UCSD-AML1 (cell line): ENCODE results near the gene RASA3.

Experiments
- DNase-seq: peaks from one replicate; lab custom pipeline; 2025; ENCODE audit not compliant: unreplicated experiment; lab: John Stamatoyannopoulos, UW

Gene RASA3

DNA sequence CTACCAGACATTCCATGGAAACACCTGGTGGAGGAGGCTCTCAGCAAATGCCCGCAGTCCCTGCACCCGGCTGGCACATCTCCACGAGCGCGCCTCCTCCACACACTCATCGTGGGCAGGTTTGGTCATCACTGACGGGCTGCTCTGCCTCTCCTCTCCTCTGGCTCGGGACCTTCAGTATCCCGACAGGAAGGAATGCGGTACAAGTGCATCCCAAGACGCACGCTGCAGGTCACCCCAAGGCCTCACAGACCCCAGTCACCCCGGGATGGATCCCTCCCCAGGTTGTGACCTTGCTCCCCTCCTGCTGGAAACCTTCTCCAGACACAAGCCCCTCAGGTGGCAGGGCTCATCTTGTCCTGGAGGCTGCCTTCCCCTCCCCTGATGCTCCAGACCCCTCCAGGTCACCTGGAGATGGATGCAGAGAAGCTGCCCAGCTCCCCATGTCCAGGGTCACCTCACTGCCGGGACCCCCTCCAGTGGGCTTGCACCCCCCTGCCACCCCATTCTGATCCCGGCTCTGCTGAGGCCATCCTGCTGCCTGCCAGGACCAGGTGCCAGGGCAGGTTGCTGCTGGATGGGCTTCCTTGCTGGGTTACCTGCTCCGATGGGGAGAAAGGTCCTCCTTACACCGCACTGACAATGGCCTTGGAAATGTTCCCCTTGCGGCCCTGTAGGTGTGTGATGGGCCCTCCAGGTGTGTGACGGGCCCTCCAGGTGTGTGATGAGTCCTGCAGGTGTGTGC, 188.4 kb downstream of the RASA3 start:
- DNase-seq: no peak

- DNase-seq: no peak
Observed at GRCh38 chr13:113942591-113943103, 189.8 kb downstream of the RASA3 start.

GRCh38 chr13:113941571-113942191, 190.7 kb downstream of the RASA3 start:
- DNase-seq: no peak

- DNase-seq: no peak
Observed at GRCh38 chr13:113939944-113940297, 192.5 kb downstream of the RASA3 start.

GRCh38 chr13:113939129-113939943, 193.1 kb downstream of the RASA3 start:
- no peak for DNase-seq

DNA sequence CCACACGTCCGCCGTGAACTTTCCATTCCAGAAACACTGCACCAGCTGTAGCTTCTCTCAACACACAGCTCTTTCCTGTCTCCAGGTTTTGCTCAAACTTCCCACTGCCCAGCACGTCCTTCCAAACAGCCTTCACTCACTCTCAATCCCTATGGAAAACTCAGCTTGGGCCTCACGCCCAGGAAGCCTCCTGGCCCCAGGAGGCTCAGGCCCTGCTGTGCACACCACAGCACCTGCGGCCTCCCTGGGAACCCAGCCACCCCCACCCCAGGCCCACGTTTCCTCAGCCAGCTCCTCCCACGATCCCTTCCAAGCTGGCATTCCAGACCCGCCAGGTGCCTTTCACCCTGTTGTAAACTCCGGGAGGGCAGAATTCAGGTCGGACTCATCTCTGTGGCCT, 193.7 kb downstream of the RASA3 start:
- no peak for DNase-seq

DNA sequence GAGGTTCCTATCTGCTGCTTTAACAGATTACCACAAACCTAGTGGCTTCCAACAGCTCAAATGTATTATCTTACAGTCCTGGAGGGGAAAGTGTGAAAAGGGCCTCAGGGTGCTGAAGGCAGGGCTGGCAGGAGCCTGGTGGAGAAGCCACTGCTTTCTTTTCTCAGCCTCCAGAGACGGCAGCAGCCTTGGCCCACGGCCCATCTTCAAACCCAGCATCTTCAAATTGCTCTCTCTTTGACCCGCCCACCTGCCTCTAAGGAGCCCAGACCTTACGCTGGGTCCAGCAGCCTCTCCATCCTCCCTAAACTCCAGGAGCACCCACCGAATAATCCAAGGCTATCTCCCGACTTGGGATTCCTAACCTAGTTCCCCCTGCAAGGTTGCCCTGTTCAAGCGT, 194.2 kb downstream of the RASA3 start:
- DNase-seq: no peak

- DNase-seq: no peak
Observed at GRCh38 chr13:113937527-113938180, 194.8 kb downstream of the RASA3 start.

- no peak for DNase-seq
Observed at GRCh38 chr13:113937073-113937472, 195.3 kb downstream of the RASA3 start.

DNA sequence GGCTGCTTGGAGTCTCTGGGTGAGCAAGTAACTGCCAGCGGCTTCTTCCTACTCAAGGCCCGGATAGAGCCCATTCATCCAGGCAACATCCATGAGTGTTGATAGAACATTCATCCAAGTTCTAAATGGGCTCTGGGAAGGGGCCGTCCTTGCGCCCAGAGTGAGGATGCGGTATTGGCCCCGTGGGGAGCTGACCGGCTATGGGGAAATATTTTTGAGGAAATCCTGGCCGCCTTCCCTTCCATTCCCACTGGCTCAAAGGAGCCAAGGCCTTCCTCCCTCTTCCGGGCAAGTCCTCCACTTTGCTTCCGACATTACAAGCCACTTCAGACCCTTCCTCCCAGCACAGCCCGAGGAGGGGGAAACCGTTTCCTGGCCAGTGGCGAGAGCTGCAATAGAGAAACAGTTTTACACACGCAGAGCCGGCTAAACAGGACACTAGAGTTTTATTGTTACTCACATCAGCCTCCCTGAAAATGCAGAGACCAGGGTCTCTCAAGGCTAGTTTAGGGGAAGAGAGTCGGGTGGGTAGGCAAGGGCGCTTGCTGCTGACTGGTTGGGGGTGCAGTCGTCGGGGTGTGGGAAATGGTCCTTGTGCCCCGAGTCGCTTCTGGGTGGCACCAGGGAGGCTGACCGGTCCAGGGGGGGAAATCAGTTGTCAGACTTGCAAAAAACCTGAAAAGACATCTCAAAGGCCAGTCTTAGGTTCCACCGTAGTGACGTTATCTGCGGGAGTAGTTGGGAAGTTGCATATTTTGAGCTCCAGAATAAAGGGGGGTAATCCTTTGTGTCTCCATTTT, 196.1 kb downstream of the RASA3 start:
- no peak for DNase-seq

DNA sequence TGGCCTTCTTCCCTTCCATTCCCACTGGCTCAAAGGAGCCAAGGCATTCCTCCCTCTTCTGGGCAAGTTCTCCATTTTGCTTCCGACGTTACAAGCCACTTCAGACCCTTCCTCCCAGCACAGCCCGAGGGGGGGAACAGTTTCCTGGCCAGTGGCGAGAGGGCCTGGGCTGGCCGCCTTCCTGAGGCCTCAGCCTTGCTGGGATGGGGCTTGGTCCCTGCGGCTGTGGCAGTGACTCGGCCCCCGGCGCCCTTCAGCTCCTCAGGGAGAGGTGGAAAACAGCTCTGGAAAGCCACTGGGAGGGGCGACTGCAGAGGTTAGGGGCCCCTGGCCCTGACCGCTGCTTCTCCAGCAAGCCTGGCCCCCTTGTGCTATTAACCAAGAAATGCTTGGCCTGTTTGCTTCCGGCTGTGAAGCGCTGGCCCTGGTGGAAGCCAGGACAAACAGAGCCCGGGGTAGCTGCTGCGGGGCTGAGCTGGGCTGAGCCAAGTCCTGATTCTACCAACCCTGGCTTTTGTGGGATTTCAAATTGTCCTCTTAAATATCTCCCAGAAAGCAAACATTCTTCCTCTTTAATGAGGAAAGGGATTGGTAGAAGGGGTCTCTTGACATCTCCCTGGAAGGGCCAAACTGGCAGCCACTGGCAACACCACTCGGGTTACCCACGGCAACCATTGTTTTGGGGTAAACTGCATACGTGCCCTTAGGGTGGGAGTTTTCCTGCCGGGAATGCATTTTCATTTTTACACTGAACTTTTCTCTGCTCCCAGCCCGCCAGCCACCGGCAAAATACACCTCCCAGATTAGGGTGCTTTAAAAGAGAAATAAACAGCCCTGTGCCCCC, 197.2 kb downstream of the RASA3 start:
- no peak for DNase-seq

- DNase-seq: no peak
Observed at GRCh38 chr13:113934576-113934975, 197.8 kb downstream of the RASA3 start.

GRCh38 chr13:113933901-113934300, 198.5 kb downstream of the RASA3 start:
- DNase-seq: no peak

DNA sequence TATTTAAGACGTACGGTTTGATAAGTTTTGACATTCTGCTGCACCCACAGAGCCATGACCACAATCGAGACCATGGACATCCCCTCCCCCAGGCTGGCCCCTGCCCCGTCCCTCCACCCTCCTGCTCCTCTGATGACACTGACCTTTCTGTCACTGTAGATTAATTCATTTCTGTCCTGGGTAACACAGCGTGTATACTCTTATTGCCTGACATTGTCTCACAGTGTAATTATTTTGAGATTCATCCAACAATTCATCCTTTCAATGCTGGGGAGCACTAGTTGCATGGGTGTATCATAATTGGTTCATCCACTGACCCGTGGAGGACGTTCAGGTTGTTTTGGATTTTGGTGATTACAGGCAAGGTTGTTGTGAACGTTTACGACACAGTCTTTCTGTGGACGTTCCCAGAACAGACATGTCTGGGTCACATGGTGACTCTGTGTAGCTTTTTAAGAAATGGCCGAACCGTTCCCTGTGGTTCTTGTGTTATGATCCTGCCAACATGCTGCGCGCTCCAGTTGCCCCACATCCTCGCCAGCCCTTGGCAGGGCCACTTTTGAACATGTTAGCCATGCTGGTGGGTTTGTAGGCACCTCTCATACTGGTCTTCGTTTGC, 200.5 kb downstream of the RASA3 start:
- DNase-seq: no peak

GRCh38 chr13:113930671-113931637, 201.5 kb downstream of the RASA3 start:
- no peak for DNase-seq

- no peak for DNase-seq
Observed at GRCh38 chr13:113929628-113930615, 202.5 kb downstream of the RASA3 start.
